ENCODE data around the gene AGAP1. TPM values are rescaled to one million over a fixed set of nuclear protein-coding genes. Genes with fewer than 3 reads are reported as not detected.

The AGAP1 gene
- total RNA-seq, 1 donor from 2014 or later, result 21.1 TPM

DNA sequence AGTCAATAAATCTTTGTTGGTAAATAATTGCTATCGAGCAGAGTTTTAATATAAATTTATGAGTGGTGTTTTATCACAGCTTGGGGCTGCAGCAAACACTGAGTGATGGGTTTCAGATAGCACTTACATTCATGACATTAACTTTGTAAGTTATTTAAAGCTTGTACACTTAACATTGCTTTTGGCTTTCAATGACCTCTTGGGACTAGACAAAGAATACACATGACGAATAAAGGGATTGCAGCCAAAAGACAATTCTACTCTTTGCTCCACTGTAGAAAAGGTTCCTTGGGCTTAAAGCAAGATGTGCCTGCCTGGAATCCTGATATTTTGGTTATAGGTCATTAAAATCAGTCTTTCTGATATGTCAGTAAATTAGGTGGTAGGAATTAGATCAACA, 374.8 kb downstream of the AGAP1 start:
- intact Hi-C loops (cut with DNase I), result no loop called here
- Histone ChIP-seq H3K4me3 (no peak overlapping the region), H3K27me3 (no peaks in the 10 kb centered on the region), H3K36me3 (no peaks in the 10 kb centered on the region), H3K4me1 (no peaks in the 10 kb centered on the region), H3K27ac (no peak overlapping the region), H3K9me3 (no peaks in the 10 kb centered on the region)
- no peak for DNase-seq (ENCODE audit: extremely low spot score in 2 of 2)
- no peak for TF ChIP-seq POLR2AphosphoS5 (IDR thresholded peaks at IDR 0.05; ENCODE audit: insufficient read depth in 1 of 2, low read depth in 1 of 2)
- TF ChIP-seq POLR2A (IDR thresholded peaks at IDR 0.05), result no peak
- TF ChIP-seq, protein P1, sequence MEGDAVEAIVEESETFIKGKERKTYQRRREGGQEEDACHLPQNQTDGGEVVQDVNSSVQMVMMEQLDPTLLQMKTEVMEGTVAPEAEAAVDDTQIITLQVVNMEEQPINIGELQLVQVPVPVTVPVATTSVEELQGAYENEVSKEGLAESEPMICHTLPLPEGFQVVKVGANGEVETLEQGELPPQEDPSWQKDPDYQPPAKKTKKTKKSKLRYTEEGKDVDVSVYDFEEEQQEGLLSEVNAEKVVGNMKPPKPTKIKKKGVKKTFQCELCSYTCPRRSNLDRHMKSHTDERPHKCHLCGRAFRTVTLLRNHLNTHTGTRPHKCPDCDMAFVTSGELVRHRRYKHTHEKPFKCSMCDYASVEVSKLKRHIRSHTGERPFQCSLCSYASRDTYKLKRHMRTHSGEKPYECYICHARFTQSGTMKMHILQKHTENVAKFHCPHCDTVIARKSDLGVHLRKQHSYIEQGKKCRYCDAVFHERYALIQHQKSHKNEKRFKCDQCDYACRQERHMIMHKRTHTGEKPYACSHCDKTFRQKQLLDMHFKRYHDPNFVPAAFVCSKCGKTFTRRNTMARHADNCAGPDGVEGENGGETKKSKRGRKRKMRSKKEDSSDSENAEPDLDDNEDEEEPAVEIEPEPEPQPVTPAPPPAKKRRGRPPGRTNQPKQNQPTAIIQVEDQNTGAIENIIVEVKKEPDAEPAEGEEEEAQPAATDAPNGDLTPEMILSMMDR (IDR thresholded peaks at IDR 0.05), result no peak

DNA sequence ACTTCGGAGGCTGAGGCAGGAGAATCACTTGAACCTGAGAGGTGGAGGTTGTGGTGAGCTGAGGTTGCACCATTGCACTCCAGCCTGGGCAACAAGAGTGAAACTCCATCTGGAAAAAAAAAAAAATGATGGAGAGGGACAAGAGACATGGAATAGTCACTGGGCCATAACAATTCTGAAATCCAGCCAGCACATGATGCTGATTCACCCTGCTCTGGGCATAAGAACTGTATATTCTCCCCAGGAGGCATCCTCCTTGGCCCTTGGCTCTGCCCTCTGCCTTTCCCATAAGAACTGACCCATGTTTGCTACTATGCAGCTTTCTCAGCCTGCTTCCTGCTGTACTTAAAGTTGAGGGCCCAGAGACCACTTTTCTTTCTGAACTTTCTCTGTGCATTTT, 376.7 kb downstream of the AGAP1 start:
- no peak overlapping the region for H3K4me3 ChIP-seq
- no peaks in the 10 kb centered on the region for H3K27me3 ChIP-seq
- no peak for DNase-seq (ENCODE audit: extremely low spot score in 2 of 2)
- H3K27ac ChIP-seq, result no peak overlapping the region
- TF ChIP-seq, protein P1 (IDR thresholded peaks at IDR 0.05), result no peak
- TF ChIP-seq POLR2A (IDR thresholded peaks at IDR 0.05) (no peak), POLR2AphosphoS5 (IDR thresholded peaks at IDR 0.05; ENCODE audit: insufficient read depth in 1 of 2, low read depth in 1 of 2) (no peak)
- H3K4me1 ChIP-seq, result no peaks in the 10 kb centered on the region
- H3K36me3 ChIP-seq, result no peaks in the 10 kb centered on the region
- intact Hi-C loops (cut with DNase I), result no loop called here
- H3K9me3 ChIP-seq, result no peaks in the 10 kb centered on the region

DNA sequence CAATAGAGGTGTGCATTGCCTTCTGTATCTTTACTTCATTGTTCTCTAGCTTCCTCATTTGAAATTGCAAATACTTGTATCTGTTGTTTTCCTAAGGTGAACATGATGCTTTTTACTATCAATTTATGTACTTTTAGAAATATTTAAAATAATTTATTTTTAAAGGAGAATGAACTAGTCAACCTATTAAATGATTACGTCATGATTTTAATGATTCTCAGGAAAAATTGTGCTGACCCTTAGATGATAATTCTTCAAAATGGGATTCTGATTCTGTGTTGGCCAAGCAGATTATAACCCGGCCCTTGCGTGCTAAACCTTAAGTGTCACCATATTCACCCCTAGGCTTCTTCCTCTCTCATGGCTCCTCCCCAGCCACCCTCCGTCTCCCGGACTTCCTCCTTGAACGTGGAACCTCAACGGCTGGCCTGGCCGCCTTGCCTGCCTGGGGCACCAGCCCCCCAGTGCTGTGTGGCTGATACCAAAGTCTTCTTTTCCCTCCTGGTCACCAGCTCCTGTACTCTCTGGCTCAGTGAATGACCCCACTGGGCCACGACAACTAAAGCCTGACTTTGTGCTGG, 382.3 kb downstream of the AGAP1 start:
- no peak for DNase-seq (ENCODE audit: extremely low spot score in 2 of 2)
- TF ChIP-seq, protein P1 (IDR thresholded peaks at IDR 0.05), result no peak
- TF ChIP-seq POLR2AphosphoS5 (IDR thresholded peaks at IDR 0.05; ENCODE audit: insufficient read depth in 1 of 2, low read depth in 1 of 2) (no peak), POLR2A (IDR thresholded peaks at IDR 0.05) (no peak)
- no peak overlapping the region for H3K27ac ChIP-seq
- H3K9me3 ChIP-seq, result no peaks in the 10 kb centered on the region
- no peak overlapping the region for H3K4me3 ChIP-seq
- H3K4me1 ChIP-seq, result no peaks in the 10 kb centered on the region
- H3K27me3 ChIP-seq, result no peaks in the 10 kb centered on the region
- intact Hi-C loops (cut with DNase I), result no loop called here
- no peaks in the 10 kb centered on the region for H3K36me3 ChIP-seq

DNA sequence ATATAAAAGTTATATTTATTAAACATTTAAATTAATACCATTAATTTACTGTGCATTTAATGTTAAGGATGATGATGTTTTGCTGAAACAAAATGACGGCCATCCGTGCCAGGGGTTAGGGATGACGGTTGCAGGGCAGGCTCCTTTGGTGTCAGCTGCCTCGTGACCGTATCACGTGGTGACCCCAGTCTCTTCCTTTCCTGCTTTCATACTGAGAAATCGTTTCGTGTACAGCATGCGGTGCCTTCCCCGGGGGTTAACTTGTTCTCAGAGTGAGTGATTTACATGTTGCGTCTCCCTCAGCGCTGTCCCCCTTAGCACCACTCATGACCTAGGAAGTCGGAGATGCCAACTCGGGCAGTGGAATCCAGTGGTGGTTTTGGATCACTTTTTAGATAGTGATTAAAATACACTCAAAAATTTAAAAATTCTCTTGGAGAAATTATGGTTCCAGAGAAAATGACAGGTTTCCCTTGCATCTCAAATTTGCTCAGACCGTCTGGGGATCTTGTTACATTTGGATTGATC, 383.5 kb downstream of the AGAP1 start:
- no peaks in the 10 kb centered on the region for H3K36me3 ChIP-seq
- H3K4me3 ChIP-seq, result no peak overlapping the region
- intact Hi-C loops (cut with DNase I), result no loop called here
- H3K27me3 ChIP-seq, result no peaks in the 10 kb centered on the region
- H3K4me1 ChIP-seq, result no peaks in the 10 kb centered on the region
- no peak overlapping the region for H3K27ac ChIP-seq
- no peak for DNase-seq (ENCODE audit: extremely low spot score in 2 of 2)
- no peaks in the 10 kb centered on the region for H3K9me3 ChIP-seq
- TF ChIP-seq POLR2AphosphoS5 (IDR thresholded peaks at IDR 0.05; ENCODE audit: insufficient read depth in 1 of 2, low read depth in 1 of 2), result no peak
- TF ChIP-seq, protein P1 (IDR thresholded peaks at IDR 0.05), result no peak
- TF ChIP-seq POLR2A (IDR thresholded peaks at IDR 0.05), result no peak

DNA sequence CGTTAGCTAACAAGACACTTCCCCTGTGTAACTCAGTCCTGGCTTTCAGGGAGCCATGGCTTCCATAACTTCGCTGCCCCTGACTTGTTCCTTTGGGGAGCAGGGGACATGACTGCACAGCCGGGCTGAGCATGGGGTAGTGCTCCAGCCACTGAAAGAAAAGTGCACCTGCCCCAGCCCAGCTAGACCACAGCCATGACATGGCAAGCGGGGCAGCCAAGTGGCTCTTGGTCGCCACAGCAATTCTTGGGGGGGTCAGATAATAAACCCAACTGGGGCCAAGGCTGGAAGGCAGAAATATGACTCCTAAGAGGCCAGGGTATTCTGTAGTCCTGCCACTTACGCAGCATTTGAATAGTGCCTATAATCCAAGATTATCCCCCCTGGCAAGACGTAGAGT, 385.3 kb downstream of the AGAP1 start:
- no peaks in the 10 kb centered on the region for H3K36me3 ChIP-seq
- no peaks in the 10 kb centered on the region for H3K27me3 ChIP-seq
- TF ChIP-seq POLR2AphosphoS5 (IDR thresholded peaks at IDR 0.05; ENCODE audit: insufficient read depth in 1 of 2, low read depth in 1 of 2) (no peak), POLR2A (IDR thresholded peaks at IDR 0.05) (no peak)
- no peaks in the 10 kb centered on the region for H3K4me1 ChIP-seq
- intact Hi-C loops (cut with DNase I), result no loop called here
- no peak overlapping the region for H3K27ac ChIP-seq
- no peak overlapping the region for H3K4me3 ChIP-seq
- H3K9me3 ChIP-seq, result no peaks in the 10 kb centered on the region
- no peak for DNase-seq (ENCODE audit: extremely low spot score in 2 of 2)

Measured in vagina (tissue), 2 donors.